ENCODE data around the gene BCL2L1.

The BCL2L1 gene

GRCh38 chr20:31709939-31710338 is 12.7 kb downstream of the BCL2L1 start:
- no peak overlapping the region for H4K8ac ChIP-seq (ENCODE audit: low read depth, low read length)
- no CpG with 5 or more reads among the region's 5 CpGs for WGBS (ENCODE audit: extremely low coverage, insufficient coverage, low lambda C conversion rate)
- H3K56ac ChIP-seq (ENCODE audit: low read length): no peak overlapping the region
- H3K27me3 ChIP-seq (ENCODE audit: insufficient read depth, low read length, poor library complexity): no peaks in the 10 kb centered on the region
- H3K79me1 ChIP-seq (ENCODE audit: low read length): peaks cover 2% of the 10 kb centered on the region
- H3K9ac ChIP-seq (ENCODE audit: low read length): no peak overlapping the region
- no peak overlapping the region for H3K4me2 ChIP-seq (ENCODE audit: low read length)
- H3K4me1 ChIP-seq (ENCODE audit: control insufficient read depth, low read depth, low read length): peaks cover 17% of the 10 kb centered on the region
- H3K79me2 ChIP-seq (ENCODE audit: control insufficient read depth, insufficient read depth, low read length): peaks cover 9% of the 10 kb centered on the region
- no peak overlapping the region for H3K18ac ChIP-seq (ENCODE audit: low read length)
- H2BK120ac ChIP-seq (ENCODE audit: low read depth, low read length): no peak overlapping the region
- H4K5ac ChIP-seq (ENCODE audit: low read length): no peak overlapping the region
- no peaks in the 10 kb centered on the region for H3K36me3 ChIP-seq (ENCODE audit: control insufficient read depth, insufficient read depth, low read length)
- no peak for DNase-seq
- no peak overlapping the region for H3K4ac ChIP-seq (ENCODE audit: low read depth, low read length)
- H3K23ac ChIP-seq (ENCODE audit: low read length): no peak overlapping the region
- H2BK15ac ChIP-seq (replicated peaks; ENCODE audit: low read depth): no peak overlapping the region
- no peak overlapping the region for H3K27ac ChIP-seq (ENCODE audit: low read depth, low read length)
- no peak overlapping the region for H2AK5ac ChIP-seq (ENCODE audit: low read length)
- no peak overlapping the region for H2BK5ac ChIP-seq (ENCODE audit: low read length)
- H3K4me3 ChIP-seq (ENCODE audit: low read length): no peak overlapping the region

GRCh38 chr20:31708736-31709534 is 13.7 kb downstream of the BCL2L1 start:
- Histone ChIP-seq H3K56ac (ENCODE audit: low read length) (no peak overlapping the region), H2BK15ac (replicated peaks; ENCODE audit: low read depth) (no peak overlapping the region), H3K27ac (ENCODE audit: low read depth, low read length) (no peak overlapping the region), H3K79me1 (ENCODE audit: low read length) (peaks cover 2% of the 10 kb centered on the region), H4K8ac (ENCODE audit: low read depth, low read length) (no peak overlapping the region), H2BK120ac (ENCODE audit: low read depth, low read length) (no peak overlapping the region), H3K18ac (ENCODE audit: low read length) (no peak overlapping the region), H3K23ac (ENCODE audit: low read length) (no peak overlapping the region), H3K4me1 (ENCODE audit: control insufficient read depth, low read depth, low read length) (peaks cover 17% of the 10 kb centered on the region), H3K79me2 (ENCODE audit: control insufficient read depth, insufficient read depth, low read length) (peaks cover 5% of the 10 kb centered on the region), H3K27me3 (ENCODE audit: insufficient read depth, low read length, poor library complexity) (no peaks in the 10 kb centered on the region), H2BK5ac (ENCODE audit: low read length) (no peak overlapping the region), H3K36me3 (ENCODE audit: control insufficient read depth, insufficient read depth, low read length) (no peaks in the 10 kb centered on the region), H2AK5ac (ENCODE audit: low read length) (no peak overlapping the region), H3K9ac (ENCODE audit: low read length) (no peak overlapping the region), H4K5ac (ENCODE audit: low read length) (no peak overlapping the region), H3K4me3 (ENCODE audit: low read length) (no peak overlapping the region), H3K4ac (ENCODE audit: low read depth, low read length) (no peak overlapping the region), H3K4me2 (ENCODE audit: low read length) (no peak overlapping the region)
- no peak for DNase-seq
- WGBS (ENCODE audit: extremely low coverage, insufficient coverage, low lambda C conversion rate): no CpG with 5 or more reads among the region's 11 CpGs

GRCh38 chr20:31707994-31708735 is 14.5 kb downstream of the BCL2L1 start:
- Histone ChIP-seq H3K79me1 (ENCODE audit: low read length) (peaks cover 2% of the 10 kb centered on the region), H2BK120ac (ENCODE audit: low read depth, low read length) (no peak overlapping the region), H2AK5ac (ENCODE audit: low read length) (no peak overlapping the region), H2BK5ac (ENCODE audit: low read length) (no peak overlapping the region), H3K79me2 (ENCODE audit: control insufficient read depth, insufficient read depth, low read length) (peaks cover 5% of the 10 kb centered on the region), H3K56ac (ENCODE audit: low read length) (no peak overlapping the region), H2BK15ac (replicated peaks; ENCODE audit: low read depth) (no peak overlapping the region), H3K27ac (ENCODE audit: low read depth, low read length) (no peak overlapping the region), H3K36me3 (ENCODE audit: control insufficient read depth, insufficient read depth, low read length) (no peaks in the 10 kb centered on the region), H4K5ac (ENCODE audit: low read length) (no peak overlapping the region), H3K4me2 (ENCODE audit: low read length) (no peak overlapping the region), H3K27me3 (ENCODE audit: insufficient read depth, low read length, poor library complexity) (no peaks in the 10 kb centered on the region), H4K8ac (ENCODE audit: low read depth, low read length) (no peak overlapping the region), H3K23ac (ENCODE audit: low read length) (no peak overlapping the region), H3K4me3 (ENCODE audit: low read length) (no peak overlapping the region), H3K18ac (ENCODE audit: low read length) (no peak overlapping the region), H3K4me1 (ENCODE audit: control insufficient read depth, low read depth, low read length) (peaks cover 12% of the 10 kb centered on the region), H3K9ac (ENCODE audit: low read length) (no peak overlapping the region), H3K4ac (ENCODE audit: low read depth, low read length) (no peak overlapping the region)
- WGBS (ENCODE audit: extremely low coverage, insufficient coverage, low lambda C conversion rate): no CpG with 5 or more reads among the region's 2 CpGs
- DNase-seq: no peak

- no peak for DNase-seq
- H2BK5ac ChIP-seq (ENCODE audit: low read length): no peak overlapping the region
- H3K36me3 ChIP-seq (ENCODE audit: control insufficient read depth, insufficient read depth, low read length): no peaks in the 10 kb centered on the region
- no CpG with 5 or more reads among the region's 5 CpGs for WGBS (ENCODE audit: extremely low coverage, insufficient coverage, low lambda C conversion rate)
- H2AK5ac ChIP-seq (ENCODE audit: low read length): no peak overlapping the region
- H3K23ac ChIP-seq (ENCODE audit: low read length): no peak overlapping the region
- peaks cover 3% of the 10 kb centered on the region for H3K4me1 ChIP-seq (ENCODE audit: control insufficient read depth, low read depth, low read length)
- no peak overlapping the region for H3K4me2 ChIP-seq (ENCODE audit: low read length)
- H3K9ac ChIP-seq (ENCODE audit: low read length): no peak overlapping the region
- H2BK15ac ChIP-seq (replicated peaks; ENCODE audit: low read depth): no peak overlapping the region
- H3K27me3 ChIP-seq (ENCODE audit: insufficient read depth, low read length, poor library complexity): no peaks in the 10 kb centered on the region
- no peak overlapping the region for H3K4me3 ChIP-seq (ENCODE audit: low read length)
- H3K4ac ChIP-seq (ENCODE audit: low read depth, low read length): no peak overlapping the region
- no peak overlapping the region for H3K56ac ChIP-seq (ENCODE audit: low read length)
- no peak overlapping the region for H4K5ac ChIP-seq (ENCODE audit: low read length)
- no peak overlapping the region for H2BK120ac ChIP-seq (ENCODE audit: low read depth, low read length)
- H3K27ac ChIP-seq (ENCODE audit: low read depth, low read length): no peak overlapping the region
- H3K18ac ChIP-seq (ENCODE audit: low read length): no peak overlapping the region
- H3K79me2 ChIP-seq (ENCODE audit: control insufficient read depth, insufficient read depth, low read length): peaks cover 5% of the 10 kb centered on the region
- H3K79me1 ChIP-seq (ENCODE audit: low read length): peaks cover 2% of the 10 kb centered on the region
- H4K8ac ChIP-seq (ENCODE audit: low read depth, low read length): no peak overlapping the region
These were observed 15.4 kb downstream of the BCL2L1 start for GRCh38 chr20:31707258-31707615.

- no peak overlapping the region for H3K4ac ChIP-seq (ENCODE audit: low read depth, low read length)
- no peak overlapping the region for H3K4me2 ChIP-seq (ENCODE audit: low read length)
- no peak overlapping the region for H2AK5ac ChIP-seq (ENCODE audit: low read length)
- no CpG with 5 or more reads among the region's 2 CpGs for WGBS (ENCODE audit: extremely low coverage, insufficient coverage, low lambda C conversion rate)
- no peak overlapping the region for H4K8ac ChIP-seq (ENCODE audit: low read depth, low read length)
- H3K9ac ChIP-seq (ENCODE audit: low read length): no peak overlapping the region
- H2BK15ac ChIP-seq (replicated peaks; ENCODE audit: low read depth): no peak overlapping the region
- no peak overlapping the region for H3K23ac ChIP-seq (ENCODE audit: low read length)
- no peak overlapping the region for H3K56ac ChIP-seq (ENCODE audit: low read length)
- no peak overlapping the region for H2BK120ac ChIP-seq (ENCODE audit: low read depth, low read length)
- H3K36me3 ChIP-seq (ENCODE audit: control insufficient read depth, insufficient read depth, low read length): no peaks in the 10 kb centered on the region
- H2BK5ac ChIP-seq (ENCODE audit: low read length): no peak overlapping the region
- DNase-seq: no peak
- H3K4me1 ChIP-seq (ENCODE audit: control insufficient read depth, low read depth, low read length): no peaks in the 10 kb centered on the region
- H3K27ac ChIP-seq (ENCODE audit: low read depth, low read length): no peak overlapping the region
- H3K79me1 ChIP-seq (ENCODE audit: low read length): peaks cover 1% of the 10 kb centered on the region
- no peak overlapping the region for H3K18ac ChIP-seq (ENCODE audit: low read length)
- H3K79me2 ChIP-seq (ENCODE audit: control insufficient read depth, insufficient read depth, low read length): peaks cover 3% of the 10 kb centered on the region
- no peak overlapping the region for H3K4me3 ChIP-seq (ENCODE audit: low read length)
- H3K27me3 ChIP-seq (ENCODE audit: insufficient read depth, low read length, poor library complexity): no peaks in the 10 kb centered on the region
- H4K5ac ChIP-seq (ENCODE audit: low read length): no peak overlapping the region
These were observed 15.9 kb downstream of the BCL2L1 start for GRCh38 chr20:31706607-31707257.

Measured in mesendoderm (in vitro differentiated cells).